AG04450 (cell line): Measurements from ENCODE around the gene MS4A13. TPM values are rescaled to one million over a fixed set of nuclear protein-coding genes. Genes with fewer than 3 reads are reported as not detected.

Source experiments
- CTCF ChIA-PET: fragments of 300-600, 350-600 bp; formaldehyde crosslinking; extraction: SDS; loops from one replicate; lab custom pipeline; 2022; ENCODE audit warnings: antibody characterized with exemption, inconsistent platforms; lab: Charles Lee
- POLR2A ChIA-PET: fragments of 350-600 bp; formaldehyde crosslinking; extraction: SDS; loops from one replicate; lab custom pipeline; 2021; ENCODE audit warnings: antibody characterized with exemption, inconsistent platforms; lab: Yijun Ruan, JAX
- DNase-seq: peaks from one replicate; pipeline ENCODE4 v3.0.0-alpha.2; 2011; ENCODE audit warnings: low read depth, low spot score
- H3K27ac ChIP-seq: one replicate; pipeline ENCODE4 v1.5.1; 2012; ENCODE audit warnings: low read depth, low read length, control low read depth
- H3K27me3 ChIP-seq: one replicate; pipeline ENCODE4 v1.6.0; 2012; ENCODE audit warnings: low read length; ENCODE audit not compliant: control insufficient read depth, insufficient read depth
- H3K4me3 ChIP-seq: 2 replicates; pipeline ENCODE4 v1.5.1; 2011; ENCODE audit warnings: mild to moderate bottlenecking, low read depth, low read length, control low read depth
- H3K9me3 ChIP-seq: 2 replicates; pipeline ENCODE4 v1.5.1; 2012; ENCODE audit warnings: low read length; ENCODE audit not compliant: control insufficient read depth, insufficient read depth
- CTCF ChIP-seq: IDR thresholded peaks from 2 replicates; pipeline ENCODE4 v1.5.1; 2011; ENCODE audit warnings: low read depth, low read length, control low read depth, inconsistent platforms
- polyA minus RNA-seq: library from RNA; depleted of rRNA, polyadenylated mRNA; stranded (reverse); fragments of >200 nt; gene quantifications from 2 replicates; pipeline ENCODE4 v1.2.3, GENCODE V29; 2011; rRNA and poly(A)+ RNA removed
- polyA plus RNA-seq: library from polyadenylated mRNA; depleted of rRNA; stranded (reverse); fragments of >200 nt; gene quantifications from 2 replicates; pipeline ENCODE4 v1.2.3, GENCODE V29; 2011; rRNA removed

Gene MS4A13
- polyA plus RNA-seq: not detected in 2 replicates
- polyA minus RNA-seq: not detected in 2 replicates

- ChIA-PET POLR2A (no interaction called here), CTCF (no interaction called here)
- Histone ChIP-seq H3K27me3 (no peaks in the 10 kb centered on the region), H3K4me3 (no peak within 1 kb of the TSS), H3K9me3 (peaks cover 7% of the 10 kb centered on the region), H3K27ac (no peak within 1 kb of the TSS)
- TF ChIP-seq CTCF: no peak
- DNase-seq: no peak
Measured at GRCh38 chr11:60515144-60515855, at the start of gene MS4A13. Gene MS4A13 (plus strand): TSS chr11:60515392. CDS start chr11:60518084, 2,692 bp downstream.

DNA sequence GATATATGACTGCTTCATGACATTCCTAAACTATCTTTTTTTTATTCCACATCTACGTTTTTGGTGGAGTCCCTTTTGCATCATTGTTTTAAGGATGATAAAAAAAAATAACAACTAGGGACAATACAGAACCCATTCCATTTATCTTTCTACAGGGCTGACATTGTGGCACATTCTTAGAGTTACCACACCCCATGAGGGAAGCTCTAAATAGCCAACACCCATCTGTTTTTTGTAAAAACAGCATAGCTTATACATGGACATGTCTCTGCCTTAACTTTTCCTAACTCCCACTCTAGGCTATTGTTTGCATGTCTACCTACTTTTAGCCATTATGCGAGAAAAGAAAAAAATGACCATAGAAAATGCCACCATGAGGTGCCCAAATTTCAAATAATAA, 46.4 kb upstream of the MS4A13 start:
- DNase-seq: no peak
- H3K27ac ChIP-seq: no peak overlapping the region
- no peaks in the 10 kb centered on the region for H3K27me3 ChIP-seq
- no peak for TF ChIP-seq CTCF
- no peak overlapping the region for H3K4me3 ChIP-seq
- ChIA-PET POLR2A (no interaction called here), CTCF (no interaction called here)
- peaks cover 3% of the 10 kb centered on the region; the same call in 1 of the 2 replicates for H3K9me3 ChIP-seq

GRCh38 chr11:60469723-60470122, 45.5 kb upstream of the MS4A13 start:
- Histone ChIP-seq H3K9me3 (peaks cover 3% of the 10 kb centered on the region; the same call in 1 of the 2 replicates), H3K27me3 (no peaks in the 10 kb centered on the region), H3K27ac (no peak overlapping the region), H3K4me3 (no peak overlapping the region)
- no peak for TF ChIP-seq CTCF
- ChIA-PET CTCF (no interaction called here), POLR2A (no interaction called here)
- DNase-seq: no peak

DNA sequence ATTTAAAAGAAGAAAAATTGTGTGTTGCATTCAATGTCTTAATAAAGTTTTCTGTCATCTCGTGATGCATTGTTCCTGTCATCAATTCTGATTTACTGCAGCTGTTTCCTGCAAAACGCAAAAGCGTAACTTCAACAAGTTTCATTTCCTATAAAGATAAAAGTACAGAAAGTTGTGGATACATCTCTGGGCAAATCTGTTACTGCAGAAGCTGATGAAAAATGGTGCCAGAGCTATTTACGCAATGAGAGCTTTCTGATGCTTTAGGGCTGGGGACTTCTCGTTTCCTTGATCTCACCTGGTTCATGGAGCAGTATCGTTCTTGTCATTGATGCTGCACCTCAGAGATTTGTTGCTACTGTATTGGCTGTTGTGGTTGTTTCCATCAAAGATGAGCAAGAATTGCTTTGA, 38.2 kb upstream of the MS4A13 start:
- no peak for DNase-seq
- TF ChIP-seq CTCF: no peak
- peaks cover 4% of the 10 kb centered on the region; the same call in 1 of the 2 replicates for H3K9me3 ChIP-seq
- ChIA-PET CTCF (no interaction called here), POLR2A (no interaction called here)
- no peaks in the 10 kb centered on the region for H3K27me3 ChIP-seq
- no peak overlapping the region for H3K4me3 ChIP-seq
- no peak overlapping the region for H3K27ac ChIP-seq

- POLR2A ChIA-PET: no interaction called here
- Histone ChIP-seq H3K27me3 (no peaks in the 10 kb centered on the region), H3K4me3 (no peak overlapping the region), H3K27ac (no peak overlapping the region), H3K9me3 (no peaks in the 10 kb centered on the region; the same call in none of the 2 replicates)
- CTCF ChIA-PET: no interaction called here
- no peak for TF ChIP-seq CTCF
- DNase-seq: no peak
Measured at GRCh38 chr11:60482361-60482760, 32.8 kb upstream of the MS4A13 start.
